HG02588 (cell line): ENCODE results near the gene RSL24D1.

ENCODE experiments used
- ATAC-seq: cut with Tn5 transposase; IDR thresholded peaks from one replicate; pipeline ENCODE4 v1.9.1; 2021; ENCODE audit warnings: mild to moderate bottlenecking, moderate library complexity; ENCODE audit not compliant: unreplicated experiment

Gene RSL24D1

GRCh38 chr15:55196458-55197361, at the start of gene RSL24D1:
Gene RSL24D1 (minus strand): TSS chr15:55196941. CDS start chr15:55196890, 51 bp downstream.
- ATAC-seq: peak; percentile 96

- ATAC-seq: no peak
Measured at GRCh38 chr15:55245059-55245458, 48.3 kb upstream of the RSL24D1 start.

GRCh38 chr15:55241891-55242290, 45.1 kb upstream of the RSL24D1 start:
- ATAC-seq: no peak

- ATAC-seq: no peak
Measured at GRCh38 chr15:55241186-55241585, 44.4 kb upstream of the RSL24D1 start.

GRCh38 chr15:55240125-55240760, 43.5 kb upstream of the RSL24D1 start:
- ATAC-seq: no peak

GRCh38 chr15:55239440-55240124, 42.8 kb upstream of the RSL24D1 start:
- ATAC-seq: no peak

GRCh38 chr15:55238877-55239276, 42.1 kb upstream of the RSL24D1 start:
- no peak for ATAC-seq

- ATAC-seq: no peak
Measured at GRCh38 chr15:55237219-55238130, 40.7 kb upstream of the RSL24D1 start.

- no peak for ATAC-seq
Measured at GRCh38 chr15:55235546-55236036, 38.9 kb upstream of the RSL24D1 start.

GRCh38 chr15:55234800-55235104, 38.0 kb upstream of the RSL24D1 start:
- no peak for ATAC-seq

GRCh38 chr15:55234104-55234799, 37.5 kb upstream of the RSL24D1 start:
- no peak for ATAC-seq

GRCh38 chr15:55231455-55231854, 34.7 kb upstream of the RSL24D1 start:
- ATAC-seq: no peak

GRCh38 chr15:55230953-55231352, 34.2 kb upstream of the RSL24D1 start:
- ATAC-seq: no peak

GRCh38 chr15:55230051-55230670, 33.4 kb upstream of the RSL24D1 start:
- no peak for ATAC-seq

- ATAC-seq: no peak
Measured at GRCh38 chr15:55226127-55226526, 29.4 kb upstream of the RSL24D1 start.

- no peak for ATAC-seq
Measured at GRCh38 chr15:55224892-55225291, 28.2 kb upstream of the RSL24D1 start.

GRCh38 chr15:55222588-55222987, 25.8 kb upstream of the RSL24D1 start:
- peak; percentile 80 for ATAC-seq

- no peak for ATAC-seq
Measured at GRCh38 chr15:55221090-55222011, 24.6 kb upstream of the RSL24D1 start.
